D341Med (cell line): ENCODE results near the gene USP10.
"Not testable (repeated sequence)": the region's sequence is repeated elsewhere in the genome, so short reads cannot be mapped to it uniquely, and the experiment has no call there.

Experiments
- DNase-seq: peaks from one replicate; pipeline ENCODE4 v3.0.0; 2012; ENCODE audit warnings: low spot score

Gene USP10

DNA sequence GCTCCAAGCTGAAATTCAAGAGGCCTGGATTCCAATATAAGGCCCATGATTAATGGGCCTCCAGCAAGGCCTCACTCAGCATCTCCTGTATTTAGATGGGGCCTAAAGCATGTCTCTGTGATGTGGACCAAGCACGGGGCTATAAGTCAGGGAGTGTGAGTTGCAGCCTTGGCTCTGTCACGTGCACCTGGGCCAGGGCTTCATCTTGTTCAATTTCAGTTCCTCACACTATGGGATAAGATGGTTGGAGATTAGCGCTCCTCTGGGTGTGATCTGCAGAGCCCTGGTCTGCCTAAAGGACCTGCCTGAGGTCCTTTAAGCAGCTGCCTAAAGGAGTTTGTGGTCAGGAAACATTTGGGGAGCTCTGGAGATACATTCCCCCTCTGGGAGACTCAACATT, 26.2 kb upstream of the USP10 start:
- DNase-seq: no peak

DNA sequence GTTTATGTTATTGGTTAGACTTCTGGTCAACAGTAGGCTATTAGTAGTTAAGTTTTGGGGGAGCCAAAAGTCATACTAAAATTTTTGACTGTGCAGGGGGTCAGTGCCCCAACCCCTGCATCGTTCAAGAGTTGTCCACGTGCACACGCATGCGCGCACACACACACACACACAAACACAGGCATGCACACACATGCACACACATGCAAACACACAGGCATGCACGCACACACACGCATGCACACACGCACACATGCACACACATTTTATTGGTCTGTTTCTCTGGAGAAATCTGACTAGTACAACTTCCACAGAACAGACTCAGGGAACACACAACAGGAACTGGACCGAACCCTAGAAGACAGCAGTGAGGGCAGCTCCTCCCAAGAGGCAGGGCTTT, 24.4 kb upstream of the USP10 start:
- DNase-seq: no peak

DNA sequence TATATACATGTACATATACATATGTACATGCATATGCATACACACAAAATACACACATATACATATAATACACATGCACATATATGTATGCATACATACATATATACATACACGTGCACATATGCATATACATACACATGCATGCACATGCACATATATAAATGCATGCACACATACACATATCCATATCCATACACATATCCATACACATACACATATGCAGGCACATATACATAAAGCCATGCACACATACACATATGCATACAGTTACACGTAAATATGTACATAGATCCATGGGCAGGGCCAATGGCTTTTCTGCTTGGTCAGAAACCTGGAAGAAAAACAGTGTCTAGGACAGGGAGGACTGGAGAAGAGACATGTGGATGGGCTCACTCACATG, 23.9 kb upstream of the USP10 start:
- no peak for DNase-seq

DNA sequence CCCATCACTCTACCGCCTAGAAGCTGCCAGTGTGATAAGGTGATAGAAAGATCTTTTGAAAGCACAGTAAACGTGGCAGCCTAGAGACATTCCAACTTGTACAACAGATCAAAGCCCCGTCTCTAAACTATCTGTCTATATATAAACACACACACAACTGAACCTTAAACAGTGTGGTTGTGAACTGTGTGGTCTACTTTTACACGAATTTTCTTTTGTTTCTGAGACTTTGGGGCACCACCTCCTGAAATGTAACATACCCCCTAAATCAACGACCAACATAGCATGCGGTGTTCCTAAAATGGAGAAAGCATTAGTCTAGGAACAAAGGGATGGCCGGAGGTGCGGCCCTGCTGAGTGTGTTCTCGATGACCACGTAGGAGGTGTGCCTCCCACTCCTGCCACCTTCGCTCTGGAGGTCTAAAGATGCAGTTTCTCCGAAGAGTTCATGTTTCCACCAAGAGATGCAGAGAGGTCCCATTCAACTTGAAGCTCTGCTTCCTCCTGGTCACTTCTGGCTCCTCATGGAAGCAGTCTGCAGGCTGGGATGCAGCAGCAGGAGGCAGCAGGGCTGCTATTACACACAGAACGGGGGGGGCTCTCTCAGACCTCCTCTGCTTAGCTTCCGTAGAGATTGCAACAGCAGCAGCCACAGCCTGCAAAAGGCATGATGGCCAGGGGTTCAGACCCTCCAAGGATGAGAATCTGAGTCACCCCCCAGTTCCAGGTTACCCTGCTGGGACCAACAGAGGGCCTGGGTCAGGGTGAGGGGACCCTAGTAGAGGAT, 22.6 kb upstream of the USP10 start:
- no peak for DNase-seq

DNA sequence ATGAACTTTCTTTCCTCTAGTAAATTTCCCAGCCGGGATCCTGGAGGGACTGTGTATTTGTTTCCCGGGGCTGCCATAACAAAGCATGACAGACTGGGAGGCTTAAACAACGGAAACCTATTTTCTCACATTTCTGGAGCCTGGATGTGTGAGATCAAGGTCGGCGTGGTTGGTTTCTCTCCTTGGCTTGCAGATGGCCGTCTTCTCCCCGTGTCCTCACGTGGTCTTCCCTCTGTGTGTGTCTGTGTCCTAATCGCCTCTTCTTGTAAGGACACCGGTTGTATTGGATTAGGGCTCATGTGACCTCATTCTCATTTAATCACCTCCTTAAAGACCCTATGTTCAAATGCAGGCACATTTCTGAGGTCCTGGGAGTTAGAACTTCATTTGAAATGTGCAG, 22.0 kb upstream of the USP10 start:
- no peak for DNase-seq

DNA sequence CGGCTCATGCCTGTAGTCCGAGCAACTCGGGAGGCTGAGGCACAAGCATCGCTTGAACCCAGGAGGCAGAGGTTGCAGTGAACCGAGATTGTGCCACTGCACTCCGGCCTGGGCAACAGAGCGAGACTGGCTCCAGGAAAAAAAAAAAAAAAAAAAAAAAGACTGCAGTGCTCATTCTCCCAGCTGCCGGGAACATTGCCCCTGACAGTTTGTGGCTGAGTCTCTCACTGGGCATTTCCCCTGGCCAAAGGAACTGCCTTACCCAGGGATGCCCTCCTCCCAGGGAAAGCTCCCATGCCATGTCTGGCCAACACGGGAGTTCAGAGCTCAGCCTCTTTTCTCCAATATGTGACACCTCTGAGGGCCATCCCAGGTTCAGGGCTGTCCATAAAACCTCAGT, 21.3 kb upstream of the USP10 start:
- DNase-seq: no peak

DNA sequence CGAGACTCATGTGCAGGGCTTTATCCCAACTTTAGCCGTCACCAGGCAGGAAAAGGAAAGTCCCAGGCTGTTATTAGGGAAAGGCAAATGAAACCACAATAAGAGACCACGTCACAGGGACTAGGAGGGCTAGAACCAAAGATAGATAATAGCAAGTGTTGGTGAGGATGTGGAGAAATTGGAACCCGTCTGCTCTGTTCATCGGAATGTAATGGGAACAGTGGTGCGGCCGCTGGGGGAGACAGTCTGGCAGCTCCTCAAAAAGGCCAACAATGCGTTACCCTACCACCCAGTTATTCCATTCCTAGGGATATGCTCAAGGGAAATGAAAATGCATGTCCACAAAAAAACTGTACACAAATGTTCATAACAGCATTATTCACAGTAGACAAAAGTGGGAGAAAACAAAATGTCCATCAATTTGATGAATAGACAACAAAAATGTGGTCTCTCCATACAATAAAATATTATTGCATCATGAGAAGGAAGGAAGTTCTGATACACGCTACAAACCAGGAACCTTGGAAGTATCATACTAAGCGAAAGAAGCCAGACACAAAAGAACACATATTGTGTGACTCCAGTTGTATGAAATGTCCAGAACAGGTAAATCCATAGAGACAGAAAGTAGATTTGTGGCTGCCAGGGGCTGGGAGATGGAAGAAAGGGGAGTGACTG, 19.5 kb upstream of the USP10 start:
- no peak for DNase-seq

DNA sequence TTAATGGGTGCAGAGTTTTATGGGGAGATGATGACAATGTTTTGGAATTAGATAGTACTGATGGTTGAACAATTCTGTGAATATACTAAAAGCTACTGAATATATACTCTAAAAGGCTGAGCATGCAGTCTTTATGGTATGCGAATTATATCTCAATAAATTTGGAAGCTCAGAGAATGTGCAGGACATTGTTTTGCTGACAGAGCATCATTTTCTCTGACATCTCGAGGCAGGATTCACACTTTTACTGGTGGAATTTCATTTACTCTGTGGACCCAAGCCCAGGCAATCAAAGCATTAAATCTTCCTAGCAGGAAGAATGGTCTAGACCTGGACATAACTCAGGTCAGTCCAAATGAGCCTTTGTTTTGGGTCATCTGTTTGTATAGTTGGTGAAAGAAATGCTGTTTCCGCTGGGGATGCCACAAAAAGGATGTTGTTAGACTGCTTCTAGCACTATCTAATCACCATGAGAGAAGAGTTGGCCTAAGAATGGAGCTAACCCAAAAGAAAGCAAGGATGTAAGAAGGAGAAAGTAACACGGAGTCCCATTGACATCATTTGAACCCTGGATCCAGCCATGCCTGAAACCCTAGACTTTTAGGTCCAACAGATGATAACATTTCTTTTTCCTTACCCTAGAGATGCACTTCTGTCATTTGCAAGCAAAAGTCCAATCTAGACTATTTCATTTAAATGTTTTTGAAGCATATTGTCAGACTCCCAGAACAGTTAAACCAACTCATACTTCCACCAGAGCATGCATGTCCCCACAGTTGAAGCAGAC, 18.8 kb upstream of the USP10 start:
- no peak for DNase-seq

DNA sequence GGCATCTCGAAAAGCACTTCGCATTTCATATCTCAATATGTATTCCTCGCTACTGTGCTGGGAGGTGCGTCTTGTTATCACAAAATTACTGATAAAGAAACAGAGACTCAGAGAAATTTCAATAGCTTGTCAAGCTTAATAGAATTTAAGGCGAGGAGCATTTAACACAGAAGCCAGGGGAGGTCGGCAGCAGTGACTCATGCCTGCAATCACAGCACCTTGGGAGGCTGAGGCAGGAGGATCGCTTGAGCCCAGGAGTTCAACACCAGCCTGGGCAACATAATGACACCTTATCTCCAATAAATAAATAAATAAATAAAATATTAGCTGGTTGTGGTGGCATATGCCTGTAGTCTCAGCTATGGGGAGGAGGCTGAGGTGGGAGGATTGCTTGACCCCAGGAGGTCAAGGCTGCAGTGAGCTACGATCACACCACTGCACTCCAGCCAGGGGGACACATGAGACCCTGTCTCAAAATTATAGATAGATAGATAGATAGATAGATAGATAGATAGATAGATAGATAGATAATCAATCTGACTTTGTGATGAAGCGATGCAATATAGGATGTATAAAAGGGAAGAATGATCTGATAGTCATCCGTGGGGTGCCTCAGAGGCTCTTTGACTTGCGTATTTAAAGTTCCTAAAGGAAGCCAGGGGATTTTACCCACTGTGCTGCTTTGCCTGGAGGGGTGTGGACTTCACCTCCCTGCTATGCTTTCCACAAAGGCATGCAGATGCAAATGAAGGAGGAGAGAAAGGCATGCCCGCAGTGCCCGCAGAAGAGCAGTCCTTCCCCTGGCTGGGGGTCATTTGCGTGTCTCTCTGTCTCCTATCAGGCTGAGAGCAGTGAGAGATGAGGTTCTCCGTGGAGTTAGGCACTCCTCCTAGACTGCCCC, 15.9 kb upstream of the USP10 start:
- DNase-seq: no peak

DNA sequence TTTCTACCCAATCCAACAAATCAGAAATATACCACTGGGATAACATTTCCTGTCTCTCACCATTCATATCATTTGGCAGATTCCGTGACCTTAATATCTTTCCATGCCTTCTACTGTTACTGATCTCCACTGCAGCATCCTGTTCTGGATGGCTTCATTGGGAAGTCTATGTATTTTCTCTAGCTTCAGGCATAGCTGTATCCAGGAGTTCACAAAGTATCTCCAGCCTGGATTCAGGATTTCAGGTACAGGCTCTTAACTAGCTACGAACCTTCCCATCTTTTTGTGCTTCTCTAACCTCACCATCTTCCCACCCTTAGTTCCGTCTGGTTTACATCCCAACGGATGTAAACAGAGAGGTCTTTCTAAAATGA, 15.2 kb upstream of the USP10 start:
- no peak for DNase-seq

DNA sequence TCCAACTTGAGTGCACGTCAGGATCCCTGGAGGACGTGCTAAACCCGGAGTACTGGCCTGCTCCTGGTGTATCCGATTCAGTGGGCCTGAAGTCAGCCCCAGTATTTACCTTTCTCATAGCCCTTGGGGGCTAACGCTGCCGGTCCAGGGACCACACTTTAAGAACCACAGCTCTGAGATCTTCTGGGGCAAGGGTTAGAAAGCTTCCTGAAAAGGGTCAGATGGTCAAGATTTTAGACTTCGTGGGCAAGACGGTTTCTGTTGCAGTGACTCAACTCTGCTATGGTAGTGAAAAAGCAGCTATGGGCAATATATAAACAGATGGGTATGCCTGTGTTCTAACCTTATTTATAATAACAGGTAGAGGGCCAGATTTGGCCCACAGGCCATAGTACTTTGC, 14.6 kb upstream of the USP10 start:
- no peak for DNase-seq

DNA sequence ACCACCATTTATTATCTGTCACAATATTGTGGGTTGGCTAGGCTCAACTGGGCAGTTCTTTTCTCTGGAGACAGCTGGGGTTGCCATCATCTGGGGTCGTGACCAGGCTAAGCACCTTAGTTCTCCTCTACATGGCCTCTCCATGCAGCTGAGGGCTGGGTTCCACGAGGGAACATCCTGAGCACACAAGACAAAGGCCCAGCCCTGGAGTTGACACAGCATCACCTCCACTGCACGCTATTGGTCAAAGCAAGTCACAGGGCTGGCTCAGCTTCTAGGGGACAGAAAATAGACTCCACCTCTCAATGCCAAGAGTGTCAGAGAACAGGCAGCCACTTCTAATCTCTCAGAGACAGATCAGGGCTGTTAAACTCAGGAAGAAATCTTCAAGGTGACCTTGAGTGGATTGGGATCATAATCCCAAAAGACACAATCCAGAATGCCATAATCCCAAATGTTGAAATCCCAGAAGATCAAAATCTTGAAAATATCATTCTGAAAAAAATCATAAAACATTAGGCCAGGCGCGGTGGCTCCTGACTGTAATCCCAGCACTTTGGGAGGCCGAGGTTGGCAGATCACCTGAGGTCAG, 13.0 kb upstream of the USP10 start:
- DNase-seq: no peak

DNA sequence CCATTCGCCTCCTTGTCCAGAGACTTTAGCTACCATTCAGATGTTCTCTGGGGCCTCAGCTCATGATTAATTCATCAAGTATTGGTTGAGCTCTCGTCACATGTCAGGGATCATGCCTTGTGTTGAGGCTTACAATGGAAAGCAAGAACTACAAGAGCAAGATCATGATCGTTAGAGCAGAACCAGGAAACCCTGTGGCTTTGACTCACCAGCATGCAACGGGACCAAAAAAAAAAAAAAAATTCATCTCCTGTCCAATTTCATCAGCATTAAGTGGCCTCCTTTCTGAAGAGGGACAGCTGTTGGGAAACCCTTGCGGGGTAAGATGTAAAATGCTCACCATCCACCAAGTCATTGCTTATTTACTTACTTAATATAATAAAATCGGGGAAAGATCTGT, 12.1 kb upstream of the USP10 start:
- no peak for DNase-seq

DNA sequence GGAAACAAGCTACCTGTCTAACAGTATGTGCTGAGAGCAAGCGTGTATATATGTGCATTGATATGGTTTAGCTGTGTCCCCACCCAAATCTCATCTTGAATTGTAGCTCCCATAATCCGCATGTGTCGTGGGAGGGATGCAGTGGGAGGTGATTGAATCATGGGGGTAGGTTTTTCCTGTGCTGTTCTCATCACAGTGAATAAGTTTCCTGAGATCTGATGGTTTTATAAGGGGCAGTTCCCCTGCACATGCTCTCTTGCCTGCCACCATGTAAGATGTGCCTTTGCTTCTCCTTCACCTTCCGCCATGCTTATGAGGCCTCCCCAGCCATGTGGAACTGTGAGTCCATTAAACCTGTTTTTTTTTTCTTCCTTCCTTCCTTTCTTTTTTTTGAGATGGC, 11.6 kb upstream of the USP10 start:
- DNase-seq: not testable (repeated sequence)

DNA sequence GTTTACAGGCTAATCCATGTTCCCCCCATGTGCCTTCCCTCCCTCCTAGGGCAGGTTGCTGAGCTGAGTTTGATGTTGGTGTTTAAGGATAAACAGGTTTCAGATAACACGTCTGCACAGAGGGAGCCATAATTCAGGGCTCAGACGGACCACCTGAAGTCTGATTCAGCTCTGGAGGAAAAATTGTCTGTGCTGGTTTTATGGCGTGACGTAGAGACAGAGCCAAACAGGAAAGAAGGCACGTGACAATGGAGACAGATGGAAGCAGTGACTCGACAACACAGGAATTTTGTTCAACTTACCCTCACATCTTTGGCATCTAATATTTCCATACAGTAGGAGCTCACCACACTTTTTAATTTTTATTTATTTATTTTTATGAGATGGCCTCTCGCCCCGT, 10.7 kb upstream of the USP10 start:
- no peak for DNase-seq

DNA sequence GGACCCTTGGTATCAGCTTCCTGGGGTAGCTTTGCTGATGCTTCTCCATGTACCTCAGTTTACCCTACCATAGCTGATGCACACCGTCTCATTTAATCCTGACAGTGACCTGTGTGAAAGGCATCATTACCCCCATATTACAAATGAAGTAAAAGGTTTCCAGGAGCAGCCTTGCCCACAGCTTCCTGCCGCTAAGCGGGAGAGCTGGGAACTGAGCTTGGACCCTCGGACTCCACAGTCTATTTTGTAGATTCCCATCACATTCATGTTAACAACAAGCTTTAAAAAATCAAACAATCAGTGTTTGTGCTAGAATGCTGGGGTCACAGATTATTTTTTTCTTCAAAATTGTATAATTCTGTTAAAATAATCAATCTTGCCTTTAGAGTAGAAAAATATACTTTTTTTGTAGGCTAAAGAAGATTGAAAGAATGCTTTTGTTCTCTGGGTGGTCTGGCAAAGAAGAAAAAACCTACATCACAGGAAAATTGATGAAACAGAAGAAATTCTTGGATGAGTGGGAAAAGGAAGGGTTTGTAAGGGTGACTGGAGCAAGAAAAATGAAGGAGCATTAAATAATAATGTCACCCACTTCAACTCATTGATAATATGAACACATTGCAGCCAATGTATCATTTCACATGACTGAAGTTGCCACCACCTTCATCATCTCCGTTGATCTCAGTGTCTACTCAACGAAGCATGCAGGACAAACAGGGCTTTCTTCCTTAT, 9.5 kb upstream of the USP10 start:
- no peak for DNase-seq

DNA sequence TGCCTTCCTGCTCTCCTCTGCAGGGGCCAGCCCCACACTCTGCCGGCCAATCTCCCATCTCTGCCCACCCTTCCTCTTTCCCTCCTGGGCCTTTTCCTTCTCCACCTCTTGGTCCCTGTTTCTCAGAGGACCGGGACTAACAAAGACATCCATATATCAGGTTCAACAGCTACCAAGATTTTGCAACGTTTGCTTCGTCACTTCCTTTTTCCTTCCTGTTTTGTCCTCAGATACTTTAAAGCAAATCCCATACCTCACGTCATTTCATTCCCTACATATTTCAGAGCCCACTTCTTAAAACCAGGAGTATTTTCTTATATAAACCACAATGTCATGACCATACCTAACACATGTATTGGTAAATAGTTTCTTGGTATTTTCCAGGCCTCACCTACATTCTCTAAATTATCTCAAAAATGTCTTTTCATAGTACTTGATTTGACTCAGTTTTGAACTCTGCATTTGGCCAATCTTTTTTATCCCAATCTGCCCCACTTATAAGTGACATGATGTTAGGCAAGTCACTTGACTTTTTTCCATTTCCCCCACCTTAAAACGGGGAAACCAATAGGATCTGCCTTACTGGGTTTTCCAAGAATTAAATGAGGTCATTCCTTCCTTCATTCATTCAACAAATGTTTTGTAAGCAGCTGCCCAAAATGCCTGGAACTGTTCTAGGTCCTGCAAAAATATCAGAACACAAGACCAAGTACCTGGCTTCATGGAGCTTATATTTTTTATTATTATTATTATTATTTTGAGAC, 7.2 kb upstream of the USP10 start:
- DNase-seq: no peak

DNA sequence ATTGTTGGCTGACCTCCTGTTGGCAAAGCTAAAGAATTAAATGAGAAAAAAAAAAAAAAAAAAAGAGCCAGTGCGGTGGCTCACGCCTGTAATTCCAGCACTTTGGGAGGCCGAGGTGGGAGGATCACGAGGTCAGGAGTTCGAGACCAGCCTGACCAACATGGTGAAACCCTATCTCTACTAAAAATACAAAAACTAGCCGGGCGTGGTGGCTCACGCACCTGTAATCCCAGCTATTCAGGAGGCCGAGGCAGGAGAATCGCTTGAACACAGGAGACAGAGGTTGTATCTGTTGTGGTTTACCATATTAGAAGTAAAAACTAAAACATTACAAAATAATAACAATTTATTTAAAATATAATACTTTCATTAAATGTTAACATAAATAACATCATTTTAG, 5.9 kb upstream of the USP10 start:
- not testable (repeated sequence) for DNase-seq

DNA sequence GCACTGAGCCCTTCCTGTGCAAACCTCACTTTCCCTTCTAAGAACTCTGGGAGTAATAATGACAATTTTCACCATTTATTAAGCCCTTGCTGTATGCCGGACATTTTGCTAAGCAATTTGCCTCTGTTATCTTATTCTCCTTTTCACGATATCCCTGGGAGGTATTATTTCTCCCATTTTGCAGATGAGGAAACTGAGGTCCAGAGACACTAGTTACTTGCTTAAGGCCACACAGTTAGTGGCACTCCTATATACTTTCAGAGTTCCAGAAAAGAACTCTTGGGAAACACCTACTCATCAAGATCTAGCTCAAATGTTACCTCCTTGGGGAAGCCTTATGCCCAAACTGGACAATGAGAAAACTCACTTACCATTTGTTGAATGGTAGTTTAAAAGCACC, 4.8 kb upstream of the USP10 start:
- DNase-seq: no peak

DNA sequence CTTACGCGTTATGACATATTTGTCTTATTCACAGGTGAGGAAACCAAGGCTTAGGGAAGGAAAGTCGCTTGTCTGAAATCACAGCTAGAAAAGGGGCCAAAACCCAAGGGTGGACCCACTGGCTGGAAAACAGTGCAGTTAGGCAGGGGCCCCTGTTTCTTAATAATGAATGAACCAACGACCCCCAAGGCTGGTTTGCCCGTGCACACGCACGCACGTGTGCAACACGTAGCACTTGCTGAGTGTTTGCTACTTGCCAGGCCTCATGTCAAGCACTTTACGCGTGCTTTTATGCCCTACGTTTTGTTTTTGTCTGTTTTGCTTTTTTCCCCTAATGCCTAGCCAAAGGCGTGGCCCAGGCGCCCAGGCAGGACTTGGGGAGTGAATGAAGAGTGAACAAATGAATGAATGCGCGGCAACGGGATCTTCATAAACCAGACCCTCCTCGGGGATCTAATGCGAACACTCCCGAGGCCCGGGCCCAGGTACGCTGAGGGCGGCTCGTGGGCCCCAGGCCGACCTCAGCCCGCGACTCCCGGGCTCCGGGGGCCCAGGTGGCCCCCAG, 571 bp upstream of the USP10 start:
- no peak for DNase-seq
